Stimulated activated CD8-positive, alpha-beta memory T cell treated with anti-CD3 and anti-CD28 coated beads, Interleukin-4, amount 100 ng/mL, for 4 hours (primary cell): ENCODE results near the gene SLC25A14.
"Not testable (repeated sequence)": the region's sequence is repeated elsewhere in the genome, so short reads cannot be mapped to it uniquely, and the experiment has no call there.

ENCODE experiments used
- DNase-seq, 2 donors: peaks; one replicate each; pipeline ENCODE4 v3.0.0-alpha.2; 2020; ENCODE audit warnings: low read depth in 2 of 2, low spot score in 1 of 2

Gene SLC25A14, protein sequence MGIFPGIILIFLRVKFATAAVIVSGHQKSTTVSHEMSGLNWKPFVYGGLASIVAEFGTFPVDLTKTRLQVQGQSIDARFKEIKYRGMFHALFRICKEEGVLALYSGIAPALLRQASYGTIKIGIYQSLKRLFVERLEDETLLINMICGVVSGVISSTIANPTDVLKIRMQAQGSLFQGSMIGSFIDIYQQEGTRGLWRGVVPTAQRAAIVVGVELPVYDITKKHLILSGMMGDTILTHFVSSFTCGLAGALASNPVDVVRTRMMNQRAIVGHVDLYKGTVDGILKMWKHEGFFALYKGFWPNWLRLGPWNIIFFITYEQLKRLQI

GRCh38 chrX:130339408-130340222, at the start of gene SLC25A14:
SLC25A14 (plus strand) TSS chrX:130339919; CDS start chrX:130340279, 360 bp downstream.
- DNase-seq = peak; percentile 37 to 41

GRCh38 chrX:130295519-130296296, 44.0 kb upstream of the SLC25A14 start:
- no peak for DNase-seq

DNA sequence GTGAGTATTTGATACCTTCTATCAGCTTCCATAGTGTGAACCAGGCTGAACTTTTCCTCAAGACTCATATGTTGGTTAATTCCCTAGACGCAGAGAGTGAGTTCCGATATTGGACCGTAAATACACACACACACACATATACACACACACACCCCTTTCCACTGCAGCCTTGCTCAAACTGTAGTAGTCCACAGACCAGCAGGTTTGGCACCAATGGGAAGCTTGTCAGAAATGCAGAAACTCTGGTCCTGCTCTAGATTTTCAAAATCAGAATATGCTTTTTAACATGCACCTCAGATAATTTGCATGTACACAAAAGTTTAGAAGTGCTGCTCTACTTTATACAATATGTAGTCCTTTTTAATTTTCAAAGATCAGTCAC, 43.4 kb upstream of the SLC25A14 start:
- no peak for DNase-seq

DNA sequence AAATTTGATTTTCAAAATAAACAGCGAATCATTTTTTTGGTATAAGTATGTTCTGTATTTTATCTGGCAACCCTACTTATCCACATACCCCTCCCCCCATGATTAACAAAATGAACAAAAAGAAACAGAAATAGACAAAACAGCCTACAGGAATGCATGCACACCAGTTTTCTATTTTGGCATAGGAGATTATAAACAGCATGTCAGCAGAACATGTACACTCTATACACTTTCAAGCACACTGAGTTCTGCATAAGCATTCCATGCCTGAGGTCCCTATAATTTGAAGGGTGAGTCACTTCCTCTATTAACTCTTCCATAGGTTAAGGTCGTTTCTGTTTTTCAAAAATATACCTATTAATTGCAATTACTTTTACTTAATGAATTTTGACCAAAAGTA, 43.0 kb upstream of the SLC25A14 start:
- no peak for DNase-seq

DNA sequence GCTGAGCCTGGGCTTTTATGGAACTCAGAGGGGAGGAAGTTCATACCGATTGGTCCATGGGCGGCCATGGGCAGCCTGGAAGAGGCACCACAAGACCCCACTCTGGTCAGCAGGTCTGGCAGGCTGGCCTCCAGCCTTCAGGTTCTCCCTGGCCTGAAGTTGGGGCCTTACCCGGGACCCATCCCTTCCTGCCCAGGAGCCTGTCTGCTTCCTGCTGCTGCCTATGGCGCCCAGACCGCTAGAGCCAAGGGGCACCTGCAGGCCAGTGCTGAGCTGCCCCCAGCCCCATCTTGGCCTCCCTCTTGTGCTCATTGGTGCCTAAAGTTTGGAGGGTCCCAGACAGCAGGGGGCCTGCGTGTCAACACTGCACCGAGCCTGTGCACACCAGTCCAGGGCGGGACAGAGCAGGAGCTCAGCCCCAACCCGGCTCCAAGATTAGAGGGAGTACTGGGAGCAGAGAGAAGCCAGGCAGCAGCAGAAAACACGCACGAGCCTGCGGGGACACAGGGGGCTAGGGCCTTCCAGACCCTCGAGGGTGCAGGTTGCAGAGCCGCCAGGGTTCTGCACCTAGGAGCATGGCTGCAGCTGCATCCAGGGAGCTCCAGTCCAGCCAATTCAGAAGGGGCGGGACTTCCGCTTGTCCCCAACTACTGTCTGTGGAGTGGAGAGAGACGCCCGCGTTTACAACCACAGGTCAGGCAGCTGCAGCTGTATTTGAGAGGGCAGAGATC, 40.3 kb upstream of the SLC25A14 start:
- no peak for DNase-seq

- DNase-seq = no peak
Measured at GRCh38 chrX:130300010-130300282, 39.8 kb upstream of the SLC25A14 start.

DNA sequence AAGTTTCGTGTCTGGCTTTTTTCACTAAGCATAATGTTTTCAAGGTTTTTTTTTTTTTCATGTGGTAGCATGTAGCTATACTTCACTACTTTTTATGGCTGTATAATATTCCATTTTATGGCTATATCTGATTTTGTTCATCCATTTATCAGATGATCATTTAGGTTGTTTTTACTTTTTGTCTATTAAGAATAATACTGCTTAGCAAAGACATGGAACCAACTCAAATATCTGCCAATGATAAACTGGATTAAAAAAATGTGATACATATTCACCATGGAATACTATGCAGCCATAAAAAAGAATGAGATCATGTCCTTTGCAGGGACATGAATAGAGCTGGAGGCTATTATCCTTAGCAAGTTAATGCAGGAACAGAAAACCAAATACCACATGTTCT, 38.3 kb upstream of the SLC25A14 start:
- no peak for DNase-seq

GRCh38 chrX:130301977-130302376, 37.7 kb upstream of the SLC25A14 start:
- no peak for DNase-seq

DNA sequence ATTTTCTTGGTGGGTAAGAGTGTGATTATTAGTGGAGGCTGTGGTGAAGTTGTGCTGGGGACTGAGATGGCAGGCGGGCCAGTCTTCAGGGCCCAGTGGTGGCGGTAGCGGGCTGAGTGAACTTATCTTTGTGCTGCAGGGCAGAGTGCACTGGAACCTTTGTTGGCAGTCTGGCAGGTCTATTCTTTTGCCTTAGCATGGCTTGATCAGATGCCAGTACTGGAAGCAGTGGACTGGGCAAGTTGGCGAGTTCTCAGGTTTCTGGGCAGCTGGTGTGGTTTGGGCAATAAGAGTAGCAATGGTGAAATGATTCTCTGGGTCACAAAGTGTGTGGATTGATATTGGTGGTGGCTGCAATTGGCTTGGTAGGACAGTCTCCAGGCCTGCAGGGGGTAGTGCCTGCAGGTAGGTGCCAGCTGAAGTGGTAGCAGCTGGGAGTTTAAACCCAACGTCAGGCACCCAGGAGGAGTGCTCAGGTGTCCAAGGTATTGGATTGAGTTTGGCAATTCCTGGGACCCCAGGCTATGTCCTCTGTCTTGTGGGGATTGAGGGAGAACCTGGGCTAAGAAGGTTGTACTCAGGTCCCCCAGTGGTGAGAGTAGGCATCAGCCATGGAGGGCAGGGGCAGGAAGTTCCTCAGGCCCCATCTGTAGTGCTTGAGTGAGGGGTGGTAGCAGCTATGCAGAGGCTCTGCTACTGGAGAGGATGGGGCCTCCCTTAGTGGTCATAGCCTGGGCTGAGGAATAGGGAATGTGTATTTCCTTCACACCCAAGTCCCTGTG, 34.9 kb upstream of the SLC25A14 start:
- DNase-seq = no peak

- not testable (repeated sequence) for DNase-seq
Measured at GRCh38 chrX:130319886-130320285, 19.8 kb upstream of the SLC25A14 start.

DNA sequence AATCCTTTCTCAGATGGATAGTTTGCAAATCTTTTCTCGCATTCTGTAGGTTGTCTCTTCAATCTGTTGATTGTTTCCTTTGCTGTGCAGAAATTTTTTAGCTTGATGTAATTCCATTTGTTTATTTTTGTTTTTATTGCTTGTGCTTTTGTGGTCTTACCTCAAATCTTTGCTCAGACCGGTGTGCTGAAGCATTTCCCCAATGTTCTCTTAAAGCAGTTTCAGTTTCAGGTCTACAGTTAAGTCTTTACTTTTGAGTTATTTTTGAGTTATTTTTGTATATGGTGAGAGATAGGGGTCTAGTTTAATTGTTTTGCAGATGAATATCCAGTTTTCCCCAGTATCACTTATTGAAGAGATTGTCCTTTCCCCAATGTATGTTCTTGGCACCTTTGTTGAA, 18.2 kb upstream of the SLC25A14 start:
- no peak for DNase-seq

DNA sequence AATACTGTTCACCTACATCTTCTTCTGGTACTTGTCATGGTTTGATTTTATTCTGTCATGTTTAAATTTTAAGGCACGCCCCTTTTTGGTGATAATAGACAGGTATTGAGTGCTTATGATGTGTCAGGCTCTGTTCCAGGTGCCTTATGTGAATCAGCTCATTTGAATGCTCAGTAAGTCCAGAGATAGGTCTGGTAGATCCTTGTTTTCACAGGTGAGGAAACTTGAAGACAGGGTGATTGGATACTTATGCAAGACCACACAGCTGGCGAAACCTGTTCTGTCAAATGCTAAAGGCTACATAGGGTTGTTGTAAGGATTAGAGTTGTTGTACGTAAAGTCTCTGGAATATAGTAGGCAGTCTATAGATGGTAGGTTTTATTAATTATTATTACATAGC, 9.6 kb upstream of the SLC25A14 start:
- no peak for DNase-seq

DNA sequence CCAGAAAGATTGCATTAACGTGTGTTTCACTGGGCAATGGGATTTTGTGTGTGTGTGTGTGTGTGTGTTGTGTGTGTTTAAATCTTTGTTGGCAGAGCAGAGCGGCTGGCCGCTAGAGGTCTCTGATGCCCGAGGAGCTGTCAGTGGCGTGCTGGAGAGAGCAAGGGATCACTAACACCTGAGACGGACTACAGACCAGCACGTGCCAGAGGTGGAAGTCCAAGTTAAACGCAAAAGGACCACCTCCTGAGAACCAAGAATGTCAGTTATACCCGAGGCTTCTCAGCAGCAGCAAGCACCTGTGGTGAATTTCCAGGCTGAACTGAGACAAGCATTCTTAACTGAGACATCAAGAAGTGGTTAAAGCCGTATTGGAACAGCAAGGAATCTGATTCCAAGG, 9.0 kb upstream of the SLC25A14 start:
- no peak for DNase-seq

DNA sequence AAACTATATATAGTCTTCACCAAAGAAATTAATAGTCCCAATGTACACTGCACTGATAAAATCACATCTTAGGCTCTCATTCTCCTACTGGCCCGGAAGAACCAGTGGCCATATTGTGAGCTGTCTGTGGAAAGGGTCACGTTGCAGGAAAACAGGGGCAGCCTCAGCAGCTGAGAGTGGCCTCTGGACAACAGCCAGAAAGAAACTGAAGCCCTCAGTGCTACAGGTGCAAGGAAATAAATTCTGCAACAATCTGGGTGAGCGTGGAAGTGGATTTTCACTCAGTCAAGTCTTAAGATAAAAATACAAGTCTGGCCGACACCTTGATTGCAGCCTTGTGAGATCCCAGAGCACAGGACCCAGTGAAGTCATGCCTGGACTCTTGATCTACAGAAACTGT, 3.2 kb upstream of the SLC25A14 start:
- DNase-seq = no peak

GRCh38 chrX:130338869-130339268, 850 bp upstream of the SLC25A14 start:
- not testable (repeated sequence) for DNase-seq

DNA sequence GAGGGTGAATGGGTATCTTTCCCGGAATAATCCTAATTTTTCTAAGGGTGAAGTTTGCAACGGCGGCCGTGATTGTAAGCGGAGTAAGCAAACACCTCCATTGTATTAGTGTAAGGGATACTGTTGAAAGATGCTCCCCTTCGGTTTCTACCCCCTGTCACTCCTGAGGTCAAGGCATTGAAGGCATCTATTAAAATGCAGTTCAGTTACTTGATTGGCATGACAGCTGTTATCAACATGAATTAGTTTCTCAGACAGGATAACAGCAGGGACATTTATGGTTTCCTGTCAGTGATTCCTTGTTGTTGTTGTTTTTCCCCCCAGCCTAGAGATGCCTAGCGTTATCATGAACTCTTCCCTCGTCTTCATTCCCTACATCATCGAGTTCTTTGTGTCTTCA, 552 bp downstream of the SLC25A14 start:
- DNase-seq = no peak

DNA sequence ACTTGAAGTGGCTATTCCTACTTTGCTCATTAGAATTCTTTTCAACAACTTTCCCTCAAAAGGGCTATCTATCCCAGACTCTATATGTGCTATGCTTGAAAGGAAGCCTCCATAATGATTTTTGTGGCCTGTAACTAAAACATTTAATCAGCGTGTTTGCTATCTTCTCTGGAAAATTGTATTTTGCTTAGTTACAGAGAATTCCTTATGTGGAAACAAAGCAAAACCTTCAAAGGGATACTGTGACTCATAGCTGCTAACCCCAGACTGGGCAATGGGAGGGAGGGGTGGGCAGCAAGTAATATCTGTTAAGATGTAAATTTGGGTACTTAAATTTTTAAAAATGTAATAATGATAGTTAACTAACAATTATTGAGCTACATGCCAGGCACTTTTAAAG, 3.7 kb downstream of the SLC25A14 start:
- DNase-seq = no peak

- no peak for DNase-seq
Measured at GRCh38 chrX:130347321-130347720, 7.6 kb downstream of the SLC25A14 start.

DNA sequence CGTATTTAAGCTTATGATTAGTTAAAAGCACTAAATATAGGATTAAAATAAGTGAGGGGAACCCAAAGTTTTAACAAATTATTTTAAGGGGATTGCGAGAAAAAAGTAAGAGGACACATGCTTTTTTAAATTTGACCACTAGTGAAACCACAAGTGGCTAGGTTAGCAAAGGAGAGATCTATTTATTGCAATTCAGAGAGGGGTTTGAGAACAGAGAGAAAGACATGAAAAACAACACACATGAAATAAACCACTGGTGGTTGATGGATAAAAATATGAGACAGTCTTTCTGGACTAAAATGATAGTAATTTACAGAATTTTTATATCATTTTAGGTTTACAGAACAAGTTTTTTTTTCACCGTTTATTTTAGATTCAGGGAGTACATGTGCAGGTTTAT, 11.8 kb downstream of the SLC25A14 start:
- no peak for DNase-seq

DNA sequence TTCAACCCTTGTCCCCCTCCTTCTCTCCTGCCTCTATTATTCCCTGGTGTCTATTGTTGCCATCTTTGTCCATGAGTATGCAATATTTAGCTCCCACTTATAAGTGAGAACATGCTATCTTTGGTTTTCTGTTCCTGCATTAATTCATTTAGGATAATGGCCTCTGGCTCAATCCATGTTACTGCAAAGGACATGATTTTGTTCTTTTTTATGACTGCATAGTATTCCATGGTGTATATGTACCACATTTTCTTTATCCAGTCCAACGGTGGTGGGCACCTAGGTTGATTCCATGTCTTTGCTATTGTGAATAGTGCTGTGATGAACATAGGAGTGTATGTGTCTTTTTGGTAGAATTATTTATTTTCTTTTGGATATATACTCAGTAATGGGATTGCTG, 12.3 kb downstream of the SLC25A14 start:
- DNase-seq = not testable (repeated sequence)

GRCh38 chrX:130376077-130376476, 36.4 kb downstream of the SLC25A14 start:
- no peak for DNase-seq
